HG03457 (cell line): ENCODE results near the gene MMP14.
A peak's percentile ranks its signal among the peaks of the same experiment; 100 is the strongest.
"Not testable (repeated sequence)": the region's sequence is repeated elsewhere in the genome, so short reads cannot be mapped to it uniquely, and the experiment has no call there.

Experiments
- ATAC-seq: cut with Tn5 transposase; IDR thresholded peaks from one replicate; pipeline ENCODE4 v1.9.1; 2021; ENCODE audit warnings: moderate number of reproducible peaks; ENCODE audit not compliant: unreplicated experiment

The MMP14 gene

DNA sequence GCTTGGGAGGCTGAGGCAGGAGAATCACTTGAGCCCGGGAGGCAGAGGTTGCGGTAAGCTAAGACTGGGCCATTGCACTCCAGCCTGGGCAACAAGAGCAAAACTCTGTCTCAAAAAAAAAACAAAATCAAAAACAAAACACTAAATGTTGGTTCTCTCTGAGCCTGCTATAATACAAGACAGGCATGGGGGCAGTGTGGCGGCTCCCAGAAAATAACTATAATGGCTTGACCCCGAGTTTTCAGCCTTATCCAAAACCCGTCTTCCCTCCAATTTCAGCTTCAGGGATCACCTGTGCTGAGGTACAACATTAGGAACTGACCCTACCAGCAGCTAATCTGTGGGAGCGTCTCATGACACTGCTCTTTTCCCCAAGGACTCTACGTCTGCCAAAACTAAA is 22.0 kb upstream of the MMP14 start:
- ATAC-seq, result no peak

DNA sequence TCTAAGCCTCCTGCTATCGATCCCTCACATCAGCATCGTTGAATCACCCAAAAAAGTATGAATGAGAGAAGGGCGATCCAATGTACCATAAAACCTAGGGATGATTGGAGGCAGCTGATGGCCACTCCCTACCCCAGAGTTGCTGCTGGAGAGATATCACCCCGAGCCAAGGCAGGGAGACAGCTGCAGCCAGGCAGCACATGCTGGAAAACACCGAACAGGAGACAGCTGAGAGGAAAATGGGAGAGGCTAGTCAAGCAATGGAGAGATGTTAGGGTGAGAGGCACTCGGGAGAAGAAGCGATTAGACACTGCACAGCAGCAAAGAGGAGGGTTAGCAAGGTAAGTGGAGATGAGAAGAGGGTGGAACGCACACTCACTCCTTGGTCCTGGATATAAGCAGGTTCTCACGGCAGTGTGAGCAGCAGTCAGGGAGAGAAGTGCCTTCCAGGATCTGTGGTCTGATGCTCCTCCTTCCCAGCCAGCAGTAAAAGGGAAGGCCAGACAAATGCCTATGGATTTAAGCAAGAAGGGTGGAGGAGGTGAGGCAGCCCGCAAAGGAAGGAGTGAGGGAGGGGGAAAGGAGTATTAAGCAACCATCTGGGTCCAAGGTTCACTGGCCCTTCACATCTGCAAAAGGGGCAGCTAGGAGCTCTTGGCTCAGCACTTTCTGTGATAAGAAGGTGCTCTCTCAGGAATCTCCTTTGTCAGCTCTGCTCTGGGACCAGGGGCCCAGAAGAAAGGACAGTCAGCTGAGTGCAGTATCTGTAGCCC is 21.3 kb upstream of the MMP14 start, which contains the start of gene SLC7A7:
Gene SLC7A7, minus strand, starts transcription at position 495 of the 773 bp plus-strand sequence. CDS start 2,037 bp downstream, outside the sequence.
- no peak for ATAC-seq

- no peak for ATAC-seq
Measured at GRCh38 chr14:22819151-22819988, 17.0 kb upstream of the MMP14 start.

DNA sequence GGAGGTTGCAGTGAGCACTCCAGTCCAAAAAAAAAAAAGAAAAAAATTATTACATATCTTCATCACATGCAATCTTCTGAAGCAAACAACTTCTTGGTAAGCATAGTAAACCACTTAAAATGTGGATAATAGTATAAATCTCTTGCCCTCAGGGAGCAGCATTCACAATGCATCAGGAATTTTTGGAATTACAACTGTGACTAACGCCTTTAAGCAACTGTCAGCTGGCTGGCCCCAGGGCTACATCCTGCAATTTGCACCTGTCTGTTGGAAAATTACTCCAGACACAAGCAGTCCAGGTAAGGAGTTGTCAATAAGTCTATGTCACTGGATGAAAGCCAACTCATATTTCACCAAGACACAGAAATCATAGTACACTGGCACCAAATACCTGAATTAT is 15.7 kb upstream of the MMP14 start:
- ATAC-seq, result no peak

GRCh38 chr14:22821193-22822015 is 15.0 kb upstream of the MMP14 start:
- ATAC-seq, result no peak

- no peak for ATAC-seq
Measured at GRCh38 chr14:22822016-22822570, 14.3 kb upstream of the MMP14 start.

DNA sequence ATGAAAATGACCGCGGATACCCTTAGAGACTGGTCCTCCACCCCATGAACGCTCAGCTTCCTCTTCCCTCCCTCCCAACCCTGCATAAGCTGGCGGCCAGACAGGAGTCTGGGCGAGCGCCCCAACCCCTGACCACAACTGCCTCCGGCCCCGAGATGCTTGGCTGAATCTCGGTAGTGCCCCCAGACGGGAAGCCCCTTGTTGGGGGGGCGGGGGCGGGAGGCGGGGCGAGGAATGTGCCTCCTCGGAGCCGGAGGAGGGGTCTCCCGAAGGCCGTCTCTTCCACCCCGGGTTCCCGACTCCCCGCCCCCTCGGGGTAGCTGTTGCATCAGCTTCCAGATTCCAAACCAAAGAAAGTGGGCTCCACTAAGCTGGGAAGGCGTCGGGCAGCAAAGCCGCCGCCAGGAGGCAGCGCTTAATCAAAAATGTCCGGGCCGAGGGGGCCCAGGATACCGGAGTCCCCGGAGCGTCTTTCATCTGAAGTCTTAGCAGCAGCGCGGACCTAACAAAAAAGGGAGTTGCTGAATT is 13.8 kb upstream of the MMP14 start:
- ATAC-seq, result no peak

DNA sequence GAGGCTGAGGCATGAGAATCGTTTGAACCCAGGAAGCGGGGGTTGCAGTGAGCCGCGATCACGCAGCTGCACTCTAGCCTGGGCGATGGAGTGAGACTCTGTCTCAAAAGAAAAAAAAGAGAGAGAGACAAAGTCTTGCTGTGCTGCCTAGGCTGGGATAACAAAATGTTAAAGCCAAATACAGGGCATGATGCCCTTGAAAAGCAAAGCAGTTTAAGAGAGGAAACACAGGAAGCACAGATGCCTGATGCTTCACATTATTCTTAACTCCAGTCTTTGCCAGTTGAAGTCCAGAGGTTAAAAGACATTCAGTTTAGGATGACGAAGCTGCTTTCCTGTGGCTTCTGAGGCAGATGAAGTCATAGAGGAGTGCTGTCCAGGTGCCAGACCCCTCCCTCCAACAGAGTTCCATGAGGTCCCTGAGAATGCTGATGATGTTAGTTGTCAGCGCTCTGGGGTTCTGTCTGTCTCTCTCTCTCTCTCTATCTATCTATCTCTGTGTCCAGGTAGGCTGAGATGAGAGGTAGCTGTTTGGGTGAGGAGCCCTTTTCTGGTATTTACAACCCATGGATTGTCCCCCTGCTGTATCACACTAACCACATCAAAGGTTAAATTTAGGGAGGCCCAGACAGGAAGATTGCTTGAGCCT is 11.6 kb upstream of the MMP14 start:
- ATAC-seq, result no peak

GRCh38 chr14:22829076-22829660 is 7.2 kb upstream of the MMP14 start:
- ATAC-seq, result not testable (repeated sequence)

DNA sequence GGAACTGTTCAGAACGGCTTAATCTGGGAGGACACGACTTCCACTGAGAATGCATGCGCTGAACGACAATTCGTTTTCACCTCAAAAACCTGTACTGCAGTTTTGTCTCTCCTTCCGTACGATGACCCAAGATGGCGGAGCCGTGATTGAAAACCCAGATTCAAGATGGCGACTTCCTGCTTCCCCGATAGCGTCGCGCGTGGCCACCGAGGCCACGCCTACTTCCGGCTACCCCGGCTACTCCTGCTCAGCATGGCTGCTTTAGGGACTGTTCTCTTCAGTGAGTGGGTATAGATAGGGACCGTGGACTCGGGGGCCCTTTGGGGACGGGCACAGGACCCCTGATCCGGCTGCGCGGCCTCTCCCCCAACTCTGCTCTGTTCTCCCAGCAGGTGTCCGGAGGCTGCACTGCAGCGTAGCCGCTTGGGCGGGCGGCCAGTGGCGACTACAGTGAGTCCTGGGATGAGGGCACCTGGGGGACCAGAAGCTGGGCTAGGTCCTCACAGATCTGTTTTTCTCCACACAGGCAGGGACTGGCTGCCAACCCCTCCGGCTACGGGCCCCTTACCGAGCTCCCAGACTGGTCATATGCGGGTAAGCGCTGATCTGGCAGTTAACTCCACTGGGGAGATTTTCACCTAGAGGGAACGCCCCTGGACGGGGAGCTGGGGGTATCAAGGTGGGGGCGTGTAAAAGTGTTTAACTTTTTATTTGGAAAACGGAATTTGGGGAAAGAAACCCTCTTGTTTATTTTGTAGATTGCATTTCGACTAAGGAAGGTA is 6.5 kb upstream of the MMP14 start, which contains the start of gene MRPL52:
Gene MRPL52, plus strand, starts transcription at position 227 of the 782 bp plus-strand sequence. Its CDS starts 26 bp downstream, at position 253.
- peak; percentile 82 for ATAC-seq

- ATAC-seq, result no peak
Measured at GRCh38 chr14:22830443-22831010, 5.9 kb upstream of the MMP14 start.

DNA sequence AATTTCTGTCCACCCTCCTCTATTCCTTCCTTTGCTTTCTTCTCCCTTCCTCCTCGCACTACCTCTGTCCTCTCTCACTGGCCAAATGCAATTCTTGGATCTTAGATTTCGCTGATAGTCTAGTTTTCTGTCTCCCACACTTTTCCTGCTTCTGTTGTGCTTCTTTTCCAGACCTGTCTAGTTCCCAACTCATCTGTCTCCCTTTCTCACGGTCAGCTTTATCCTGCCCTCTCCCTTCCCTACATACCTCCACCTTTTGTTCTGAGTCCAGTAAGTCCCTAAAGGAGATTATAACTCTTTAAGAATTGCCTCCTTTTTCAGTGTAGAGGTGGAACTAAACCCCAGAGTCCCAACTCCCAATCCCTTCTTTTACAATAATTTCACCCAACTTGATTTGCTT is 880 bp upstream of the MMP14 start:
- ATAC-seq, result no peak

DNA sequence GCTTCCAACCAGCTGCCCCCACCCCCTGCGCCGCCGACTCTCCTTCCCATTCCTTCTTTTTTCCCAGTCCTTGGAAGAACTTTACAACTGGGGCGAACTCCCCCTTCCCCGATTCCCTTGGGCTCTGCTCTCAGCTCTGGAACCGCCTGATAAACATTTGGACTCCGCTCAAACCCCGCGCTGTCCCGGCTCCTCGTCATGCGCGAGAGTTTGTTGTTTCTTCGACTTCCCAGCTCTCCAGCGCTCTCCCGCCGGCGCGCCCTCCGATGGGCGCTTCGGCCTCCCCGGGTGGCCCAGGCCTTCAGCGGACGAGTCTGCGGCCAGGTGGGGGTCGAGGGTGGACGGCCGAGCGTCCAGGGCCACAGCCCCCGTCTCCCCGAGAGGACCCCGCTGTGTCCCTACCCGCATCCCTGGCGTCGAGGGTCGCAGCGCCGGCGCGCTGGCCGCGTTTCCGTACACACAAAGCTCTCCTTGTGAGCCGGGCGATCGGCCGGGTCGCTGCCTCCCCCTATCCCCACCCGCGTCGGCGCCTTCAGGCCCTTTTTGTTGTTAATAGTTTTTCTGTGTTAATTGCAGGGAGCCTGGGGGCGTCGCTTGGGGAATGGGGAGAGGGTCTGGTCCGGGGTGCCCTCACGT is 847 bp downstream of the MMP14 start:
- no peak for ATAC-seq

GRCh38 chr14:22837750-22838538 is 1.6 kb downstream of the MMP14 start:
- no peak for ATAC-seq

DNA sequence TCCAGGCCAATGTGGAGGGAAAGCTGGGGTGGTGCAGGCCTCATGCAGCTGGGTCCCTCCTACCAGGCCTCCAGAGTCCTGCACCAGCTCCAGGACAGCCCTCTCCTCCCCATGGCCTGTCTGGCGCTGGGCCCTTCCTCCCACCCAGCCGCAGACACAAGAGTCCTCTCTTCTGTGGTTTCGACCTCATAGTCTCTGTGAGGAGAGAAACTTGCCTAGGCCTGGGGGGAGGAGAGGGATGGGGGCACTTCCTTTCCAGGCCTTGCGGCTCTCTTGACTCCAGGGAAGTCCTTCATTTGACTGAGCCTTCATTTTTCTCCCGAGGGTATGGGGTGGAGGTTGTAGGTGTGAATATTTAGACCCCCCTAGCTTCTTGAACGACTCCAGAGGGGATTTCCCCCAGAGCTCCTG is 2.3 kb downstream of the MMP14 start:
- no peak for ATAC-seq

DNA sequence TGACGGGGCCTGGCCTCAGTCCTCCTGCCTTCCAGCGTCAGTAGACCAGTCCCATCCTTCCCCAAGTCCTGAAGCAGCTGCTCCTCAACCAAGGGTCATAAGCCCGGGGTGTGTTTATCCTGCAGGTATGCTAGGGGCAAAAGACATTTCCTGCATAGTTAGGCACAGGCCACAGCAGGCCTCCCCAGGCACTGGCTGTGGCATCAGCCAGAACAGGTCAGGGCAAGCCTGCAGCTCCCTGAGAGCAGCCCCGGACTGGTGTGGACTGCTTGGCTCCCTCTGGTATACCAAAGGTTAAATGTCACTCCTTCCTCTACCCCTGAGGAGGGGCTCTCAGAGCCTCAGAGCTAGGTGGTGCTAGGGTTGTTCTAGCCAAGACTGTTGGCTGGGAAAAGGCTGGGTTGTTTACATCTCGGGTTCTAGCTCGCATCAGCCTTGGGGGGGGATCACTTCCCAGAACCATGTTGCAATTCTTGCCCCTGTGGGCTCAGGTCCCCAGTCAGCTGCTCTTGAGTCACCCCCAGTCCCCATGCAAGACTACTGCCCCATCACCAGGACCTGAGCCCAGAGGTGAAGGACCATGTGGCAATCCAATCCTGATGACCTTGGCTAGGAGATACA is 2.9 kb downstream of the MMP14 start:
- ATAC-seq, result no peak

DNA sequence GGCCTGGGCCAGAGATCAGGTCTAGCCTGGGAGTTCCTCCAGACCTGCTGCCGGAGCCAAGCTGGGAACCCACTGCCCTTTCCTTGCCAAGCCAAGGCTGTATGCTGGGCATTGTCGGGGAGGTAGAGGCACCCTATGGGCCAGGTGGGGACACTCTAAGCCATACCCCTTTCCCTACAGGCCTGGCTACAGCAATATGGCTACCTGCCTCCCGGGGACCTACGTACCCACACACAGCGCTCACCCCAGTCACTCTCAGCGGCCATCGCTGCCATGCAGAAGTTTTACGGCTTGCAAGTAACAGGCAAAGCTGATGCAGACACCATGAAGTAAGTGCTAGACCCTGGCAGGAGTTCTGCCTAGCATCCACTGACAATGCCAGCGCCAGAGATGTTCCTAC is 4.9 kb downstream of the MMP14 start:
- ATAC-seq, result no peak
